ENCODE data around the gene SLC37A1. TPM values are rescaled to one million over a fixed set of nuclear protein-coding genes. Genes with fewer than 3 reads are reported as not detected.

Gene SLC37A1
- total RNA-seq, 3 donors from 2014 or later (not counting 1 experiment from before 2014, with no cell fraction given), result 24.8 to 25.8 (median 25.3) TPM

DNA sequence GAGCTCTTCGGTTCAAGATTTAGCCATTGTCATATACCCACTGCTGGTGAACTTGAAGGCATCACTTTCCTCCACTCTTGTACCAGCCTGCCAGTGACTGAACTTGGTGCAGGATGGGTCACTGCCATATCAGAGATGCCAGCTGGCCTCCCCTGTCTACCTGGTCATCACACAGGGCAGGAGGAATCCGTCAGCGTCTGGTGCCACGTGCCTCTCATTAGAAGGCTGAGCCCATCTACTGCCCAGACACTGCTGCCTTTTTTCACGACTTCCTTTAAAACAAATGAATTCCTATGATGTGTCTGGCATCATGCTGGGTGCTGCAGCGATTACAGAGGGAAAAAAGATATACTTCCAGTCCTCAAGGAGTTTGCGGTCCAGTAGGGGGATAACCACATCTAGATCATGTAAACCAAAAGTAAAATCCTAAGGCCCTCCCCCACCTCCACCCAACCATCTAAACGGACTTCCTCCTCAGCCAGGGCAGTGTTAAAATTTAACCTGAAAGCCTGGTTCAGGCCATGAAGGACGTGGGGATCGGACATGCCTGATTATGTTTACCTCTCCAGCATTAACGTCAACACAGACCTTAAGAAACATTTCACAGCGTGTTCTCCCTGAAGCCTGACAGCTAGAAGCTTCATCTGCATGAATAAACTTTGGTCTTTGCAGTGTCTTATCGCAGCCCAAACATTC is 110.6 kb downstream of the SLC37A1 start:
- H3K4me3 ChIP-seq (ENCODE audit: low read length), result no peak overlapping the region
- H3K4me1 ChIP-seq (ENCODE audit: control insufficient read depth, insufficient read depth, low read length), result no peaks in the 10 kb centered on the region
- no peaks in the 10 kb centered on the region for H3K36me3 ChIP-seq (ENCODE audit: control insufficient read depth, insufficient read depth, low read length)
- WGBS (ENCODE audit: insufficient coverage), result 54% methylated on average over 13 of the region's 13 CpGs
- Mint-ChIP-seq H3K36me3 (no peaks in the 10 kb centered on the region), H3K27me3 (ENCODE audit: low read depth in 2 of 2) (peaks cover 15 to 19% of the 10 kb centered on the region in 2 donors), H3K27ac (no peak overlapping the region), H3K9me3 (no peaks in the 10 kb centered on the region), H3K4me3 (no peak overlapping the region), H3K4me1 (no peaks in the 10 kb centered on the region)
- TF ChIP-seq, protein P1, sequence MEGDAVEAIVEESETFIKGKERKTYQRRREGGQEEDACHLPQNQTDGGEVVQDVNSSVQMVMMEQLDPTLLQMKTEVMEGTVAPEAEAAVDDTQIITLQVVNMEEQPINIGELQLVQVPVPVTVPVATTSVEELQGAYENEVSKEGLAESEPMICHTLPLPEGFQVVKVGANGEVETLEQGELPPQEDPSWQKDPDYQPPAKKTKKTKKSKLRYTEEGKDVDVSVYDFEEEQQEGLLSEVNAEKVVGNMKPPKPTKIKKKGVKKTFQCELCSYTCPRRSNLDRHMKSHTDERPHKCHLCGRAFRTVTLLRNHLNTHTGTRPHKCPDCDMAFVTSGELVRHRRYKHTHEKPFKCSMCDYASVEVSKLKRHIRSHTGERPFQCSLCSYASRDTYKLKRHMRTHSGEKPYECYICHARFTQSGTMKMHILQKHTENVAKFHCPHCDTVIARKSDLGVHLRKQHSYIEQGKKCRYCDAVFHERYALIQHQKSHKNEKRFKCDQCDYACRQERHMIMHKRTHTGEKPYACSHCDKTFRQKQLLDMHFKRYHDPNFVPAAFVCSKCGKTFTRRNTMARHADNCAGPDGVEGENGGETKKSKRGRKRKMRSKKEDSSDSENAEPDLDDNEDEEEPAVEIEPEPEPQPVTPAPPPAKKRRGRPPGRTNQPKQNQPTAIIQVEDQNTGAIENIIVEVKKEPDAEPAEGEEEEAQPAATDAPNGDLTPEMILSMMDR (IDR thresholded peaks at IDR 0.05), result no peak
- H3K9me3 ChIP-seq (ENCODE audit: control insufficient read depth, insufficient read depth, low read length), result no peaks in the 10 kb centered on the region
- intact Hi-C loops (cut with micrococcal nuclease), result no loop called here
- no peaks in the 10 kb centered on the region for H3K27me3 ChIP-seq (ENCODE audit: control insufficient read depth, insufficient read depth, low read length)
- DNase-seq, result no peak
- H3K27ac ChIP-seq (ENCODE audit: low read length), result no peak overlapping the region
- no peak for ATAC-seq

DNA sequence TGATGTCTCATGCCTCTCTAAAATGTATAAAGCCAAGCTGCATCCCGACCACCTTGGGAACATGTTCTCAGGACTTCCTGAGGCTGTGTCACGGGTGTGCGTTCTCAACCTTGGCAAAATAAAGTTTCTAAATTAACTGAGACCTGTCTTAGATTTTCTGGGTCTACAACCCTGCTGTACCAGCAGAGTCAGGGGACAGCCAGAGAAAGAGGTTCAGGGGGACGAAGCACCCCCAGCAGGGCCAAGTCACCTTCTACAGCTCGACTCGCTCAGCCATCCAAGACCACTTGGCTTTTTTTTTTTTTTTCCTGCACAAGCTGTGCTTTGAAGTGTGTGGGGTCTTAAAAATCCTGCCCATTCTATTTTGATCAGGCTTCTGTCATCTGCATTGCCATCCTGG is 111.3 kb downstream of the SLC37A1 start:
- Mint-ChIP-seq H3K36me3 (no peaks in the 10 kb centered on the region), H3K27me3 (ENCODE audit: low read depth in 2 of 2) (peaks cover 12% of the 10 kb centered on the region in 2 donors), H3K9me3 (no peaks in the 10 kb centered on the region), H3K4me3 (no peak overlapping the region), H3K4me1 (no peaks in the 10 kb centered on the region), H3K27ac (no peak overlapping the region)
- H3K9me3 ChIP-seq (ENCODE audit: control insufficient read depth, insufficient read depth, low read length), result no peaks in the 10 kb centered on the region
- H3K4me3 ChIP-seq (ENCODE audit: low read length), result no peak overlapping the region
- H3K4me1 ChIP-seq (ENCODE audit: control insufficient read depth, insufficient read depth, low read length), result no peaks in the 10 kb centered on the region
- intact Hi-C loops (cut with micrococcal nuclease), result no loop called here
- H3K27me3 ChIP-seq (ENCODE audit: control insufficient read depth, insufficient read depth, low read length), result no peaks in the 10 kb centered on the region
- 72% methylated on average over 6 of the region's 6 CpGs for WGBS (ENCODE audit: insufficient coverage)
- TF ChIP-seq, protein P1 (IDR thresholded peaks at IDR 0.05), result no peak
- no peak for ATAC-seq
- DNase-seq, result no peak
- H3K36me3 ChIP-seq (ENCODE audit: control insufficient read depth, insufficient read depth, low read length), result no peaks in the 10 kb centered on the region
- H3K27ac ChIP-seq (ENCODE audit: low read length), result no peak overlapping the region

DNA sequence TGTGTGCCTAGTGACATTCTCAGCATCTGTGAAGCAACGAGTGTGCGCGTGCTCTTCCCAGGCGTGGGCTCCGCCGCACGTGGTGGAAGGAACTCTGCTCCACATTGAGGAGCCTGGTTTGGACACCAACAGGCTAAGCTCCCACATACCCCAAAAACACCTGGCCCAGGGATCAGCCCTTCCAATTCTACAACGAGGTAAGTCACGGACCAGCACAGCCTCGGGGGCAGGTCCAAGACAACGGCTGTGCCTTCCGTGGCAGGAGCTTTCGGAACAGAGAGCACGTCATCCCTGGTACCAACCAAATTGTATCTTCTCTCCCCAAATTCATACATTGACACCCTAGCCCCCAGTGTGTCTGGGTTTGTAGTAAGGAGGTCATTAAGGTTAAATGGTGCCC is 112.5 kb downstream of the SLC37A1 start:
- TF ChIP-seq, protein P1 (IDR thresholded peaks at IDR 0.05), result no peak
- H3K36me3 ChIP-seq (ENCODE audit: control insufficient read depth, insufficient read depth, low read length), result no peaks in the 10 kb centered on the region
- WGBS (ENCODE audit: insufficient coverage), result 92% methylated on average over 13 of the region's 14 CpGs
- H3K27ac Mint-ChIP-seq, result no peak overlapping the region
- no peak overlapping the region for H3K4me3 ChIP-seq (ENCODE audit: low read length)
- DNase-seq, result no peak
- no peaks in the 10 kb centered on the region for H3K36me3 Mint-ChIP-seq
- no peaks in the 10 kb centered on the region for H3K4me1 Mint-ChIP-seq
- intact Hi-C loops (cut with micrococcal nuclease), result no loop called here
- ATAC-seq, result no peak
- H3K27ac ChIP-seq (ENCODE audit: low read length), result no peak overlapping the region
- no peaks in the 10 kb centered on the region for H3K9me3 Mint-ChIP-seq
- no peaks in the 10 kb centered on the region for H3K9me3 ChIP-seq (ENCODE audit: control insufficient read depth, insufficient read depth, low read length)
- no peaks in the 10 kb centered on the region for H3K27me3 ChIP-seq (ENCODE audit: control insufficient read depth, insufficient read depth, low read length)
- no peak overlapping the region for H3K4me3 Mint-ChIP-seq
- peaks cover 9% of the 10 kb centered on the region in 2 donors for H3K27me3 Mint-ChIP-seq (ENCODE audit: low read depth in 2 of 2)
- no peaks in the 10 kb centered on the region for H3K4me1 ChIP-seq (ENCODE audit: control insufficient read depth, insufficient read depth, low read length)
